Activated CD8-positive, alpha-beta memory T cell treated with anti-CD3 and anti-CD28 coated beads for 1 hour (primary cell): Measurements from ENCODE around the gene ID3.

Experiments used
- DNase-seq, 2 donors: peaks; one replicate each; pipeline ENCODE4 v3.0.0-alpha.2; 2020; ENCODE audit warnings: low read depth in 1 of 2; ENCODE audit errors: extremely low read depth in 1 of 2

The ID3 gene

DNA sequence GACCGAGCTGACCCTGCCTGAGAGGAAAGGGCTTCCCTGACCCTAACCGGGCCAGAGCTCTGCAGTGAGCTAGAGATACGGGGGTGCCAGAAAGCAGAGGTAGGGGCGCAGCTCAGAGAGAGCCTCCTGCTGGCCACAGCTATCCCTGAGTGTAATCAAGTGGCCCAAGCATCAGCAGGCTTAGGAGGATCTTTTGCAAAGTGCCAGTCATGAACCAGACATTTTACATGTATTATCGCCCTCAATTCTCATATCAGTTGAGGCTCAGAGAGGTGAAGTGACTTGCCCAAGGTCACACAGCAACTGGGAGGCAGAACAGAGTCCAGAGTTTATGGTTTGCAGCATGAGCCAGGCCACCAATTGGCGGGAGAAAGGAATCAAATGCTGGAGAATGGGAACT, 7.0 kb upstream of the ID3 start:
- DNase-seq = no peak

DNA sequence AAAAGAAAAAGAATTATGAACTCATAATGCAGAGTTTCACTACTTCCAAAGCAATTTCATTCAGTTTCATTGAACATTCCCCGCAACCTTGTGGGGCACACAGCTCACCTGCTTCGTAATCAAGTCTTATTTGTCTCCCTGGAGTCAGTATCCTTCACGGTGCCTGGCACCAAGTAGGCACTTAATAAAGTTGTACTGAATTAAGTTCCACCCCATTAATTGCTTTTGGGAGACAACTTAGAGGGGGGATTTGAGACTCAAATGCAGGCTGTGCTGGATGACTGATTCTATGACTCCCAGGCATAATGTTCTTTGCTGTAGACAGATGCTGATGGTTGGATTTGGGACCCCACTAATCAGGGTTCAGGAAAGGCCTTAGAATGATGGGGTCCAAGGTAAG, 6.5 kb upstream of the ID3 start:
- DNase-seq = no peak

- no peak for DNase-seq
These were observed 5.3 kb upstream of the ID3 start for GRCh38 chr1:23564529-23565122.

GRCh38 chr1:23563755-23564374, 4.6 kb upstream of the ID3 start:
- DNase-seq = no peak

DNA sequence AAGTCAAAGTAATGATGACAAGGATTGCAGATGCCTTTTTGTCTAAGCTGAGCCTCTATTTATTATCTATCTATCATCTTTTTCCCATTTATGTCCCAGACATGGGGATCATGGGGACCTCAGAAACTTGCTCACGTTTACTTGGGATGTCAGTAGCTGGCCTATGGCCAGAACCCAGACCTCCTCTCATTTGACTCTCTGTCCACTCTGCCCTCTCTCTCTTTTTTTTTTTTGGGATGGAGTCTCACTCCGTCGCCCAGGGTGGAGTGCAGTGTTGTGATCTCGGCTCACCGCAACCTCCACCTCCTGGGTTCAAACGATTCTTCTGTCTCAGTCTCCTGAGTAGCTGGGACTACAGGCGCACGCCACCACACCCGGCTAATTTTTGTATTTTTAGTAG, 3.7 kb upstream of the ID3 start:
- DNase-seq = no peak

DNA sequence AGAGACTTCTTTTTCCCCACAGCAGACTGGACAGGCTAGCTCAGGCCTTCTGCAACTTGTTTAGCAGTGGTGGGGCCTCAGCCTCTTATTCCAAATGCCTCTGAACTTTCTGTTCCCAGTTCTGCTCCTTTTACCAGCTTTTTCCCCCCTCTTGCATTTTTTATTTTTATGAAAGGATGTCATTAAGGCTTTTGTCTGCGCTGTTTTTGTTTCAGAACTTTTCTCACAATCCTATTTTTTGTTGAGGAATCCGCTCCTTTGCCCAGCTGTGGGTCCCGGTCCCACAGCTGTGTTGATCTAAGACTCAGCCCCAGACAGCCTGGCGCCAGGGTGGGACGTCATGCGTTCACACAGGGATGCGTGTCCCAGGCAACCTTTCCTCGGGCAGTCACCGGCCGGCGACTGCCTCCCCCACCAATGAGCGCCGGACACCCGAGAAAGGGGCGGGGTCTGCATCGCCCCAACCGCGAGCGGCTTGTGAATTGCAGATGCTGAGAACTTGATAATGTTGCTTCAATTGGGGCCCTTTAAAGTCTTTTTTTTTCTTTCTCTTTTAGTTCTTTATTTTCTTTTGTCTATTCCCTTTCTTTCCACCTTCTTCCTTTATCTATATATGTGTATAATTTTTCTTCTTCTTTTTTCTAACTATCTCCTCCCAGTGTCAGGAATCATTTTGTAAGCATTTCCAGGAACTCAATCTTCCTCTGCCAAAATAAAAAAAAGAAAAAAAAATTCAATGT, 3.0 kb upstream of the ID3 start:
- DNase-seq = no peak

- DNase-seq = no peak
These were observed 2.5 kb upstream of the ID3 start for GRCh38 chr1:23561813-23562100.

DNA sequence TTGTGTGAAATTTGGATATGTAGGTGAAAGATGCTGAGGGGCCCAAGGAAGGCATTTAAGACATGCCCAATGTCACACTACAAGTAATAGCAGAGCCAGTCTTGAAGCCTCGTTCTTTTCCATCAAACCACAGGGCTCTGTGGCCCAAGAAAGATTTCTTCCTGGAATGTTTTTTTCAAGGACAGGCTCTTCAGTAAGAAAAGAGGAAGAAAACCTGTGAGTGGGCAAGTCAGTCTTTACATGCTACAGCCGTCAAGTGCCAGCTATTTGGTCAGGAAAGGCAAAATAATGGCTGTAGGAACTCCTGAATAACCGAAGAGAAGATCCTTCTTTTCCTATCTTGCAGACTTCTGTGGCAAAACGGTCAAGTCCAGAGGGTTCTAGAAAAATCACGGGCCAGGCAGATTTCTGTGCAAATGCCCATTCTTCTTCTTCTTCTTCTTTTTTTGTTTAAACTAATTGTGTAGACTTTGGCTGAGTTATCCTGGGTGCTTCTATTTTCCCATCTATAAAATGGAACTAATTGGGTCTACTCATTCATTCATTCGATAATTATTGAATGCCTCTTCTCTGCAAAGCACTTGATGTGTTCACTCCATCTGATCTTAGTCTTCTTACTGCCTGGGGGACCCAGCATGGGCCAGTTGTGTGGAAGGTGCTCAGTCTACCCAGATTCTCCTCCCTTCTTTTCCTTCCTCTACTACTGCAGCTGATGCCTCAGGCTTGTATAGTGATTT, 1.9 kb upstream of the ID3 start:
- DNase-seq = no peak

- DNase-seq = no peak
These were observed 862 bp upstream of the ID3 start for GRCh38 chr1:23559985-23560741.

DNA sequence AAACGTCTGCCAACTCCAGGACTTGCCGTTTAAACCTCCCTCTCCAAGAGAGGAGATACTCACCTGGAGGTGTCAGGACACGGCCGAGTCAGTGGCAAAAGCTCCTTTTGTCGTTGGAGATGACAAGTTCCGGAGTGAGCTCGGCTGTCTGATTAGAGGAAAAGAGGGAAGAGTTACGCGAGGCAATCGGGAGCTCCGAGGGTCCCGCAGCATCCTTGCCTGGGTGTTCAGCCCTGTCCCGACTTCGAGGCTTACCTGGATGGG, 497 bp downstream of the ID3 start:
- DNase-seq = no peak

- no peak for DNase-seq
These were observed 995 bp downstream of the ID3 start for GRCh38 chr1:23558140-23558871.

DNA sequence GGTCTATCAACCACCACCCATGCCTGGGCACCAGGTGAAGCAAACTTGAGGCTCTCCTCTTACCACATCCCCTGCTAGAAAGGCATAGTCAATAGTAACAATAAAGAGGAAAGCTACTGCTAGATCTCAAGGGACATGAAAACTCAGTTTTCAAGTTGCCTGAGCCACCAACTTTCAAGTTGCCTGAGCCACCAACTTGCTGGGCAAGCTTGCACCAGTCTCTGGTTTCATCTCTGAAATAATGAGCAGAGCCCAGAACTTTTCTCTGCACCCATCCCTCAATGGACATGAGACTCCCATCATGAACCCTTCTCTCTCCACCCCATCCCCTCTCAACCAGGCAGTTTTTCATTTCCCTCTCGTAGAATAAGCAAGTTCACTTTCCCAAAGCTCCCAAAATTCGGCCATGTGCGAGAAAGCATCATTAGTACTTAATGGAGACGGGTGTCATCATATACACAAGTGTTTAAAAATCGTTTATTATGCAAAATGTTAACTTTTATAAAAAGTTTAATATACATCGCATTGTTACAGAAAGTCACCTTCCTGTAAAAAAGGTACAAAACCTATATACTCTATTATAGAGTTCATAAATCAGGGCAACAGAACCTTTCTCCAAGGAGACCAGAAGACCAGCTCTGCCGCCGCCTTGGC, 1.7 kb downstream of the ID3 start:
- no peak for DNase-seq

DNA sequence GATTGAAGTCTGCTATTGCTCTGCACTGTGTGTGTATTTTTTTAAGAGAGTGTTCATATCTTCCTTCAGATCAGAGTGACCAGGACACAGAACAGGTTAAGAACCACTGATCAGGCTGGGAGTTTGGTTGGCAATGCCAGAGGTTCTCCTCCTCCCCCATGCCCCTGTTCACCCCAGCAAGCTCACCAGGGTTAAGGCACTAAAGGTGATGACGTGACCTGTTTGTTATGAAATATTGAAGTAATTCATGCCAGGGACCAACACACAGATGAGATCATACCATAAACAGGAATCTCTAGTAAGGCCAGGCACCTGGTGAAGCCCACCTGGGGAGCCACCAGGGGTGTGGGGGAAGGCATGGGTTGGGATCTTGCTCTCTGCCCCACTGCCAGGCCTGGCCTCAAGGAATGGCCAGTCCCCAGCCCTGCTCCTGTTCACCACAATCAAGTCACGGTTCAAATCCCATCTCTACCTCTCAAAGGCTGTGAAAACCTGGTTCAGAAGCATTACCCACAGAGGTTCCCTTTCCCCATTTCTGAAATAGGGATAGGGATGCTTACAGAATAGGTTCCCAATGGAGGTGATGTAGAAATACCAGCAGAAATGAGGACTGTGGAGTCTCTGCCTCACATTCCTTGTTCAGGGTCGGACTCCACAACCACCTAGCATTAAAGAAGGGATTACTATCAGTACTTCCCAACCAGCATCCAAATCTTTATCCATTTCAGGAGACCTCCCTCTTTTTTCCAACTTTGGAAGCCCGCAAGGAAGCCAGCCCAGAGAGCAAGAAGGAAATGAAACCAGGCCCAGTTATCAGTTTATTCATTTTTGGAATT, 2.4 kb downstream of the ID3 start:
- no peak for DNase-seq

GRCh38 chr1:23555986-23556634, 3.2 kb downstream of the ID3 start:
- no peak for DNase-seq

DNA sequence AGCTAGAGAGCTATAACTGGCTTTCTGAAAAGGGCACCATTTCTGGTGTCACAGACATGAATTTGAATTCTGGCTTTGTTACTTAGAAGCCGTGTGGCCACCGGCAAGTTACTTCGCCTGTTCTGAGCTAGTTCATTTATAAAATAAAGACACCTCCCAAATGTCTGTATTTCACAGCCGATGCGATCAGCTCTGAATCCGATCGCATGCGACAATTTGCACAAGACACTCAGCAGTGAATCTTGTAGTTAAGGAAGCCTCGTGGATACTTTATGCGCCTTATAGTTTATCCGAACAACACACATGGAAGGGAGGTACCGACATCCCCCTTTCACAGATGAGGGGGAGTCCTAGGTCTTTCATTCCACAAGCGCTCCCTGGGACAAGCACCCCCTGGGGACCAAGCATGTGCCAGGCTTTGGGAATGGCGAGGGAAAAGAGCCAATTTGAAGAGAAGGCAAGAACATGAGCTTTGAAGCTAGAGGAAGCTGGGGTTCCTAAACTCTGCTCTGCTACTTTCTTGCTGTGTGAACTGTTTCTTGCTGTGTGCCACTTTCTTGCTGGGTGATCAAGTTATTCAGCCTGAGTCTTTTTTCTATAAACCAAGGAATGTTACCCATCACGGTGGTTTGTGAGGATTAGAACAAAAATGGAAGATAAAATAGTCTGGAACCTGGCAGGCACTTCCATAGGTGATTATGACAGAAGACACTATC, 3.9 kb downstream of the ID3 start:
- DNase-seq = no peak

DNA sequence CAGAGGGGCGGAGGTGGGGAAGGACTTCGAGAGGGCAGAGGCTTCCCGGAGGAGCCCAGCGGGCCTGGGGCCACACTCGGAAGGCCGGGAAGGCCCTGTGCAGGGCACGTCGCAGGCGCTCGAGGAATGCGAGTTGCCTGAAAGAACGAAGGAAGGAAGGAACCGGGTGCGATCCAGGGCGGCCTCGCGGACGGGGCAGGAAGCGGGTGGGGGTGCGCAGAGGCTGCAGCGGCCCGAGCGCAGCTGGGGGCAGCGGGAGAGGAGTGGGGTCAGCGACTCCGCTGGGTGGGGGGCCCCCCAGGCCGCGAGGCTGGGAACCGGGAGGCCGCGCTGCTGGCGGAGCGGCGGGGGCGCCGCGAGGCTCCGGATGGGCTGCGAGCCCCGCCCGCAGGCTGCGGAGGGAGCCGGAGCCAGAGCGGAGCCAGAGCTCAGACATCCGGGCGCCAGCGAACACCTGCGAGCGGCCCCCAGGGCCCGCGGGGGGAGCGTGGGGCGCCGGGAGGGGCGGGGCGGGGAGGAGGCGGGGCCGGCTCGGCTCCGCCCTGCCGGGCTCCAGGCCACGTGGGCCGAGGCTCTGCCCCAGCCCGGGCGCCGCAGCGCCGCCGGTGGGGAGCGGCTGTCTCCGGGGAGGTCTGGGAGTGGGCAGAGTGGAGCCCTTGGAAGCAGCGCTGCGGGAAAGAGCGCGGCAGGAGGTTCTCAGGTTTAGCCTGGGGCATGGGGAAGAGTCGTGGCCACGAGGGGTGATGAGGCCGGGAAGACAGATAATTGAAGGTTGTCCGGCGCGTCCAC, 4.6 kb downstream of the ID3 start:
- peak; percentile 49 to 75 for DNase-seq

GRCh38 chr1:23554127-23554480, 5.2 kb downstream of the ID3 start:
- DNase-seq = no peak
